ENCODE measurements around the gene CDH23.

CDH23 gene

DNA sequence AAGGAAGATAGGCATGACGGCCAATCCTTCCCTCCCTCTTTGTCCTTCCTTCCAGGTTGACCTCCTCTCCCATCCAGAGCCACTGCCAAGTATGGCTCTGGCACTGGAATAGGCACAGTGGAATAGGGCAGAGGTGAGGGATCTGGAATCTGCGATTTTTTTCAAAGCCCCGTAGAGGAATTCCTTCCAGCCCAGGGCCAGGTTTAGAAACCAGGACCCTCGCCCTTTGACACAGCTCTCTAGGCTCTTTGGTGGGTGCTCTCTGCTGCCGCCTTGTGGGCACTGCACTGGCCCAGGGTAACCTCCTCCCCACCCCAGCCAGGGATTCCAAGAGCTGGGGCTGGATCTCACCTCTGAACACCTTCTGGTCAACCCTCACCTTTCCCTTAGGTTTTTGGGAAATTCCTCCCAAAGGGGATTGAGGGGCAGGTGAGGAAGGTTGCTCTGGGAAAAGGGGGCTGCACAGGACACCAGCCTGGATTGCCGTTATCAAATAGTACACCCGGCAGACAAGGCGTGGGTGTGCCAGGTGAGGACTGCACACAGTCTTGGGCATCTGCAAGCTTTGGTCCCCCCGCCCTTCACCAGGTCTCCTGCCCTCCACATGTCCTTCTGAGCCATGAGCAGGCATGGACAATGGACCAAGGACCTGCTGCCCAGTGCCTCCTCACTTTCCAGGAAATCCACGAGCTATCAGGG is 300.1 kb downstream of the CDH23 start:
- DNase-seq, result peak; percentile 73

DNA sequence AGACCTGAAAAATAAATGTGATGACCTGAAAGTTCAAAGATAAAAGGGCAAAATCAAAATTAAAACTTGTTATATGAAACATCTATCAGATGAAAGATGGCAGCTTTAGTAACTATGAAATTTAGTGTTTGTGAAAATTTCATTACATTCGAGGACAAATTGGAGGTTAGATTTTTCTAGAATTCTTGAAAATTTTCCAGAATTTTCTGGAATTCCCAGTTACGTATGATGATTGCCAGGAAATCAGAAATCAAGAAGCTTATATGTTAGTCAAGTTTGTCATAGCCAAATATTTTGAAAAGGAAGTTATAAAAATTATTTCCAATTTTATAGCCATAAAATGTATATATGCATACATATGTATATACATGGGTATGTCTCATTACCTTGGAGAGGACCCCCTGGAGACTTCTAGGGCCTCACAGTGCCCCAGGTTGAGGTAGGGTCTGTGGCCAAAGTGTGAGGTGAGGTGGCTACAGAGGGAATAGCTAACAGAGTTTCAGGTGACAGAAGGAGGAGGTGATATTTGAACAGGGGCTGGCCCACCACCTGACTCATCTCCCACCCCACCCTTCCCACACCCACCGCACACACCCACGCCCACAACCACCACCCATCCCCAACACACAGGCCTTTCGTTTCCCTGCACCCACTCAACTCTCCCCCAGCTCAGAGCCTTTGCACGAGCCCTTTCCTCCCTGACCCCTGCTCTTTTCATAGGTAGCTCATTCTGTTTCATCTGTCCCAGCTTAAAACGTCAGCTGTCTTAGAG is 301.4 kb downstream of the CDH23 start:
- peak; percentile 73 for DNase-seq

DNA sequence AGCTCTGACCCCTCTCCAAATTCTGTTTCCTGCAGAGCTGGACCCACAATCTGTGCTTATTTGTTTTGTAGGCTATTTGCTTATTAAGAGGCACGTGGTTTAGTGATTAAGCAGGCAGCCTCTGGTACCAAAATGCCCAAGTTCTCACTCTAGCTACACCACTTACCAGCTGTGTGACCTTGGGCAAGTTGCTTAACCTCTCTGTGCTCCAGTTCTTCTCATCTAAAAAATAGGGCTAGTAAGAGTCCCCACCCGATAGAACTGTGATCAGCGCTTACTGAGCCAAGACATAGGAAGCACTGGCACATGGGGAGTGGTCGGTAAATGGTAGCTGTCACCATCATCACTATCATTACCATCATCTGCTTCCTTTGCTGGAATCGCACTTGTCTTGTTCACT is 302.0 kb downstream of the CDH23 start:
- DNase-seq, result no peak

DNA sequence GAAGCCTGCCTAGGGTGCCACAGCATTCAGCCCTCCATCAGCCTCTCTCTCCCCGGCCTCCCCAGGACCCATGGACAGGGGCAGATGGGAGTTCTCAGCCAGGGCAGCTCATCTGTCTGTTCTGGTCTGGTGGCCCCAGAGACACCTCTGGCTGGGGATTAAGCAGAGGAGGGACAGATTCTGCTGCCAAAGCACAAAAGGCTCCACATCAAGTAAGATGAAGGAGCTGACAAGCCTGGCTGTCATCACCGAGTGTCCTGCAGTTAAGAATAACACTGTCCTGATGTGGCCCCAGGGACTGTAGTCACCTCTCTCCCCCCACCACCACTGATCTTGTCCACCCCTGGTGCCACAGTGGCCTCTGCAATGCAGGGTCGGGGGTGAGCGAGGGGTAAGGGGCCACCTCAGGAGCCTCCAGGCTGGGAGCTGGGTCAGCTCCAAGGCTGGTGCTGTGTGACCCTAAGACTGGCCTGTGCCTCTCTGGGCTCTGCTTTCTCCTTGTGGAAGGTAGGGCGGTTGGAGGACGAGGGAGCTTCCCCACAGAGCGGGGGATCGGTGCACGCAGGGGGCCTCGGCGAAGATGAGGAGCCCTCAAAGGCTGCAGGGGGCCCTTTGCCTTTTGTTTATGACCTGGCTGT is 304.1 kb downstream of the CDH23 start:
- no peak for DNase-seq

DNA sequence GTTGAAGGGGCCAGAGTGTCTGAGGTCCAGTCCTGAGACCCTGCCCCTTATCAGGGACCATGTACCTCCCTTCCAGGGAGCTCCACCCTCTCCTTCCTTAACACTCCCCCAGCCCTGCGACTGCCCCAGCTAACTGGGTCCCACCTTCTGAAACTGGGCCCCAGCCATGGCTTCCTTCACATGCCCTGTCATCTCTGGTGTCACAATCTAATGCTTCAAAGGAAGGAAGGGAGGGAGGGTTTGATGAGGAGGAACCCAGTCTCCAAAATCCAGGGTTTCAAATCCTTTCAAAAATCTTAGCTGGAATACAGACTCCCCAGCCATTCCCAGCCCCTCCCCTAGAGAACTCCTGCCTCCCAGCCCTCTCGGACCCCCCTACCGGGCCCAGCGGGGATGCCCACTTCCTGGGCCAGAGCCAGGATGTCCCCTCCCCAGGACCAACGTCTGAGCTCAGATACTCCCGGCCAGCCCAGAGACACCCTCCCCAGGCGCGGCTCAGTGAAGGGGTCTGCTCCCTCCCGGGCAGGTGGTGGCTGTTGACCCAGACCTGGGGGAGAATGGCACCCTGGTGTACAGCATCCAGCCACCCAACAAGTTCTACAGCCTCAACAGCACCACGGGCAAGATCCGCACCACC is 304.9 kb downstream of the CDH23 start:
- DNase-seq, result no peak

DNA sequence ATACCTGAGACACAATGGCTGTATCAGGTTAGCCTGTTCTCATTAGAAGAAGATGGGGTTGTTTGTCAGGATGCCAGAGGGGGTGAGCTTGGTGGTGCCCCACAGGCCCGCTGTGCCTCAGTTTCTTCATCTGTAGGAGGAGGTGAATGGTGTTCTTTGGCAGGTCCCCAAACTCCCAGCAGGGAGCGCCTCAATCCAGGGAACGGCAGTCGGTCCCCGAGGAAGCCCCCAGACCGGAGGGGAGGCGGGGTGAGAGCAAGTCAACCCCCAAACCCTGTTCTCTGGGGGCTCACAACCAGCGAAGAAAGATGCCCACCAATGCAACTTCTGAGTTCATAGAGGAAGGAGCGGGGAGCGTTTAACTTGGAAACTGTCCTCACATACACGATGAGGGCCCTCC is 306.9 kb downstream of the CDH23 start:
- no peak for DNase-seq

DNA sequence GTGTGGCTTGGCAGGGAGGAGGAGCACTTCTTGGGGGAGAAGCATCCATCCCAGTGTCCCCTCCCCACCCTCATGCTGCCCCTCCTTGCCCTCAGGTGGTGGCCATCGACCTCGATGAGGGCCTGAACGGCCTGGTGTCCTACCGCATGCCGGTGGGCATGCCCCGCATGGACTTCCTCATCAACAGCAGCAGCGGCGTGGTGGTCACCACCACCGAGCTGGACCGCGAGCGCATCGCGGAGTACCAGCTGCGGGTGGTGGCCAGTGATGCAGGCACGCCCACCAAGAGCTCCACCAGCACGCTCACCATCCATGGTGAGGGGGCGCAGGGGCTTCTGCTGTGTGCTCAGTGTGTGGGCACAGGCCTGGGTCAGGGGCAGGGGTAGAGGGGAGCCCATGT is 308.1 kb downstream of the CDH23 start:
- no peak for DNase-seq

DNA sequence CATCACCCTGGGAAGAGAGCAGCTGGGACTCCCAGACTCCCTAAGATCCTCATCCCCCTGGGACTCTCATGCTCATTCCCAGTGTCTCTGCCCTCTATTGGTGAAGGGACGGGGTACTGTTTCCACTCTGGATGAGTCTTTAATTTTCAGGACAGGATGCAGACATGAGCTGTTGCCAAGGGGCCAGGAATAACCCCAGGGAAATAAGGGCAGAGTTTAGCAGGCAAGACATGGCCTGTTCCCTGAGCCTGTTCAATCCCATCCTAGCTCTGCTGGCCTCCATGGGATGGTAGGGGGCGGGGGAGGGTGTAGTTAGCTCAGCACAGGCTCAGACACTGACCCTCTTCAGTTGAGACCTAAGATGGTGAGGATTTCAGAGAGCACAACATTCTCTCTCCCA is 308.9 kb downstream of the CDH23 start:
- no peak for DNase-seq

DNA sequence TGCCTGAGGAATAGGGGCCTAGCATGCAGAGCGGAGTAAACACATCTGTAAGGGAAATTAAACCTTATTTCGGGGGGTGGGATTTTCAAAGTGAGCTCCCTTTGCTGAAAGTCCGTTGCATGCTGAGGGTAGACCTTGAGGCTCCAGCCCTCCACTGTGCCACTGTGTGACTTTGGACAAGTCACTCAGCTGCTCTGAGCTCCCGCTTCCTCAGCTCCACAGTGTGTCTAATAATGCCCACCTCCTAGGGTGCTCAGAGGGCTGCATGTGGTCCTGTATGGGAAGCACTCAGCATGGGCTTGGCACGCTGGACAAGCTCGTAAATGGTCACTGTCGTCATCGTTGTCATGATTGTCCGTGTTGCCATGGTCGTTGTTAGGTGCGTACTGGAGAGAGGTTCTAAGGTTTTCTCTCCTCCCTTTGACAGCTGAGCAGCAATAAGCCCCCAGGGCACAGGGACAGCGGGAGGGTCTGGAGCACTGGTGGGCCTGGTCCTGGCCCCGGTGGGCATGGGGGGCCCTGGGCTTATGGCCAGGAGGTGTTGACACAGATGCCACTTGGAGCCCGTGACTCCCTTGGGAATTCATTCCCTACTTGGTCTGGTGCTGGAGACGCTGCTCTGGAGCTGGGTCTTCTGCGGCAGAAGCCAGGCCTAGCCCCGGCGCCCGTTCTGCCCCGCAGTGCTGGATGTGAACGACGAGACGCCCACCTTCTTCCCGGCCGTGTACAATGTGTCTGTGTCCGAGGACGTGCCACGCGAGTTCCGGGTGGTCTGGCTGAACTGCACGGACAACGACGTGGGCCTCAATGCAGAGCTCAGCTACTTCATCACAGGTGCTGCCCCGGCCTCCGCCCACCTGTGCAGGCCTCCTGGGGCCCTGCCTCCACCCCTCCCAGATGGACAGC is 309.7 kb downstream of the CDH23 start:
- no peak for DNase-seq

DNA sequence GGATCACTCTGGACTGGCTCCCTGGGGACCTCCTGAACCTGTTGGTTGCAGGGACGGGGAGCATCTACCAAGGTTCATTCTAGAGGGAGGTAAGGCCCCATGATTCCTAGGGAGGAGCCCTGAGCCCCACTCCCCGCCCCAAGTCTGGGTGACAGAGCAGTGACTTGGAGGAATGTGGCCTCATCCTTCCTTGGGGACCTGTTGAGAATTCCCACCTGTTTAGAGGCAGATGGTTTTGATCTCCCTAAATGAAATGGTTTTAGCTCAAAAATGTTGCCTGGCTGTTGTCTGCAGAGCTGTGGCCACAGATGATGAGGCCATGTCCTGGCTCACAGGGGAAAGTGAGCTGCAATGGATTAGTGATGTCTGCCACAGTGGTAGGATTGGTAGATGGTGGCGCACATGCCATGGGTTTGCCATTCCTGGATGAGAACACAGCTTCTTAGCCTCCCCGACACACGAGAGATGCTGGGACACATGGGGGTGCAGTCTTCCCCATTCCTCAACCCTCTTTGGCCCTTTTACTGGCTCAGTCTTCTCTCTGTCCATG is 310.6 kb downstream of the CDH23 start:
- DNase-seq, result no peak

DNA sequence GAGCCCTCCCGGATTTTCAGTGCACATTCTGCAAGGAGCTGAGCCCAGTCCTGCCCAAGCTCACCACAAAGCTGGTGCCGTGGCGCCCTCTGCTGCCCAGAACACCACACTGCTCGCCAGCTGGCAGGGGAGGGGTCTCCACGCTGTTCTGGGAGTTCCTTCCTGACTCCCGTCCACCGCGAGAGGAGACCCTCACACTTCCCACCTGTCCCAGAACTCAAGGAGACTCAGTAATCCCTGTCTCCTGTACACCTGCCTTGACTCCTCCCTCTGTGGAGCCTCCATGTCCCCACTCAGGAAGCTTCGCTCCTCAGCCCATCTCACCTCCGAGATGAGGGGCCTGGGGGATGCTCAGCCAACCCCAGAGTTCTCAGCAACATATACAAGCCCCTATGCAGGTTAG is 311.6 kb downstream of the CDH23 start:
- DNase-seq, result peak; percentile 73

DNA sequence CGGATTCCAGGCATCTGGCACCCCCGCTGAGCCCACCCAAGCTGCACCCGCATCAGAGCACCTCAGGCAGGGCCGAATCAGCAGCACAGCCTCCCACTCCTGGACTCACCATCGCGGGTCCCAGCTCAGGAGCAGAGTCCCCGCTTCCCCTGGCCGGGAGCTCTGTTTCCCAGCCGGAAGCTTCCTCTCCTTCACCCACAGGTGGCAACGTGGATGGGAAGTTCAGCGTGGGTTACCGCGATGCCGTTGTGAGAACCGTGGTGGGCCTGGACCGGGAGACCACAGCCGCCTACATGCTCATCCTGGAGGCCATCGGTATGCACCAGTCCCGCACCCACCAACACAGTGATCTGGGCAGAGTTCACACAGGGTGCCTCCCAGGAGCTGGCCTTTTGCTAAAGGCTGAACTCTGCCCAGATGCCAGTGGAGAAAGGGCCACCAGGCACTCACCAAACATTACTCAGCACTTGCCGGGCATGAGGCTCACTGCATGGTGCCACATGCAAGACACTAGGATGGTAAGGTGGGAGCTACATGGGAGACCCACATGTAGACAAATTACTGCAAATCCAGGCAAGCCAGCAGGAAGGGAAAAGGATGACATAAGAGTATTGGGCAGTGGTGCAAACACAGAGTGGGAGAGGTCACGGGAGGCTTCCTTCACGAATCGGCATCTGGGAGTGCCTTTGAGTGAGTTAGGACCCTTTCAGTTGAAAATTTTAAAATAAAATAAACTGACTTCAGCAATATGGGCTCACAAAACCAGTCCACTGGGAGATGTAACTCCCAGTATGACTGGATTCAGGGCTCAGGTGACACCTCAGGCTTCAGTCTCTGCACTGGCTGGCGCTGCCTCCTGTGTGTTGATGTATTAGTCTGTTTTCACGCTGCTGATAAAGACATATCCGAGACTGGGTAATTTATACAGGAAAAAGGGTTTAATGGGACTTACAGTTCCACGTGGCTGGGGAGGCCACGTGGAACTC is 312.5 kb downstream of the CDH23 start:
- DNase-seq, result no peak

DNA sequence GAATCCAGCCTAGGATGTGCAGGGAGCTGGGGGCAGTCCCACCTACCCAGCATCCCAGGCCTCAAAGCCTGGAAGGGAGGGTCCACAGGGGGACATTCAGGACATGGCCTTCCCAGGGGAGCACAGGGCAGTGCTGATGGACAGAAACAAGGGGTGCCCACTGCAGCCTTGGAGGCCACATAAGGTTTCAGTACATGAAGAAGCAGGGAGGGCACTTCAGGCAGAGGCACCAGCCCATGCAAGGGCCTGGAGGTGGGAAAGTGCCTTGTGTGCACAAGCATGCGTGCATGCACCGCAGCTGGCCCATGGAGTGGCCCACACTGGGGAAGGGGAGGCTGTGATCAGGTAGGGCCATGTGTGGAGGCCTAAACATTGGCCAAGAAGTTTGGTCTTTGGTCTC is 313.8 kb downstream of the CDH23 start:
- no peak for DNase-seq

DNA sequence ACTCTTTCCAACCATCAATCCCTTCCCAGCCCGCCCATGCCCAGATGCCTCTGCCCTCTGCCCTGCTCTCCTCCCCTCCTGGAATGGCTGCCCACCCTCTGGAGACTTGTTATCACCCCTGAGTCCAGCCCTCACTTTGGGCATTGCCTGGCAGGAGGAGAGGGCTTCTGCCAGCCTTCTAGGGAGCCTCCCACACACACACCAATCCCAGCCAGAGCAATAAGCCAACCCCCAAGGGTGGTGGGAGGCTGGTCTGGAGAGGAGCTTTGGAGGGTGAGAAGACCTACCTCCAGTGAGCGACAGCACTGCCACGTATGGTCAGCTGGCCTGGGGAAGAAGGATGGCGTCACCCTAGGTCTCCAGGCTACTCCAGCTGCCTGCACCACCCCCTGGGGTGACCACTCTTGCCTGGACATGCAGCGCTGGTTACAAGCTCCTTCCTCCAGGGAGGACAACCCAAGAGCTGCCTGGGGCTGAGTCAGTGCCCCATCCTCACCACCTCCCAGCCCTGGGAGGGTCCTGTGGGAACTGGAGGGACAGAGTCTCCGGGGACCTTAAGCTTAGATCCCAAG is 314.4 kb downstream of the CDH23 start:
- no peak for DNase-seq

DNA sequence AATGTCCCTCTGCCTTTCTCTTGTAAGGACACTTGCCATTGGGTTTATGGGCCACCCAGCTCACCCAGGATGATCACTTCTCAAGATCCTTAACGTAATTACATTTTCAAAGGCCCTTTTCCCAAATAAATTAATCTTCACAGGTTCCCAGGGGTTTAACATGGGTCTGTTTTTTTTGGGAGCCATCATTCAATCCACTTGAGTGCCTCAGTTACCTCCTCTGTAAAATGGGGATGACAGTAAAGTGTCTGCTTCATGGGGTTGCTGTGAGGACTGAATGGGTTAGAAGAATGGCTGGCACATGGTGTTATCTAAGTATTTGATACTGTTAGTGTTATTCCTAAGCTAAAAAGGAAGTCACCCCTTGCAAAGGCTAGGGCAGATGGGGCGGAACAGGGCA is 315.4 kb downstream of the CDH23 start:
- DNase-seq, result no peak

DNA sequence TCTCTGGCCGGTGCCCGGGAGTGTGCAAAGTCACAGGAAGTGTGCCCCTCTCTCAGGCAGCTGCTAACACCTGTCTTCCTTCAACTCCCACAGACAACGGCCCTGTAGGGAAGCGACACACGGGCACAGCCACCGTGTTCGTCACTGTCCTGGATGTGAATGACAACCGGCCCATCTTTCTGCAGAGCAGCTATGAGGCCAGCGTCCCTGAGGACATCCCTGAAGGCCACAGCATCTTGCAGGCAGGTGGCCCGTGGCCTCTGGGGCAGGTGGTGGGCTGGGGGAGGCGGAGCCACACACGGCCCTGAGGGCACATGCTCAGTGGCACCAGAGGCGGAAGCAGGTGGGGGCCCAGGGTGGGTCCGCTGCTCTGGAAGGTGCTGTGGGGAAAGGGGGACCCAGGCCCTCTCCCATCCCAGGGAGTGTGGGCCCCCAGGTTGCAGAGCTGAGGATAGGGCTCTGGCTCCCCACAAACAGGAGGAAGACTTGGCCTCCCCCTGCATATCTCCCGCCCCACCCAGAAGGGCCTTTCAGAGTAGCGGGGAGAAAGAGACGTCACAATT is 315.9 kb downstream of the CDH23 start:
- DNase-seq, result no peak

DNA sequence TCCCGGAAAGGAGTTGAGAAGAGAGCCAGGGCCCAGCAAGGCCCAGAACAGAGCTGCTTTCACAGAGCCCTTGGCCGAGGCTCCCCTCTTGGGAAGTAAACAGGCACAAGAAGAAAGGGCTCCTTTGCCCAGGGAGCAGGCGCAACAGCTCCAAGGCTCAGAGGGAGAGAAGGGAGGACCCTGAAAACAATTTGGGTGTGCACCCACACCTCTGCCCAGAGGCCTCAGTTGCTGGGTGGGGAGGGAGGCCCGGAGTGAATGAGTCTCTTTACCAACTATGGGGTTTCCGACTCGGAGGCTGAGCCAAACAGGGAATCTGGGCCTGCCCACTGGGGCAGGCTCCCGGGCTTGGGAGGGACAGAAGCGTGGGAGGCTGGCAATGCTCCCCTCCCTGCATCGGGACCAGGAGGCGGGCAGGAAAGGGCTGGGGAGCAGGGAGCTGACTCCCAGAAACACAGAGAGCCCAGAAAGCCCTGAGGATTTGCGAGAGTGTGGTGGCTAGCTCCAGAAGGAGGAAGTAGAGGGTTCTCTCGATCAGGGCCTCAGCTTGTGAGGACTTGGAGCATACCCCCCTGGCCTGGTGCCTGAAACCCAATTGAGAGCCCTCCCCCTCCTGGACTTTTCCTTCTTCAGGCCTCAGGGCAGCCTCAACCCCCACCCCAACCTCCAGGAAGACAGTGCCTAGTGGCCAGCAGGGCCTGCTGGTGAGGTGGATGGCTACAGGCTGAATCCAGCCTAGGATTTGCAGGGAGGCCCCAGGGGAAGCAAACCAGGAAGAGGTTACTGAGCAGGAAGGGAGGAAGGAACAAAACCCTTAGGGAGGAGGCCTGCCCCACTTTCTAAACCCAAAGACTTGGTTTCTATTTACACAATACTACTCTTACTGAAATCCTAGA is 316.7 kb downstream of the CDH23 start:
- DNase-seq, result no peak

DNA sequence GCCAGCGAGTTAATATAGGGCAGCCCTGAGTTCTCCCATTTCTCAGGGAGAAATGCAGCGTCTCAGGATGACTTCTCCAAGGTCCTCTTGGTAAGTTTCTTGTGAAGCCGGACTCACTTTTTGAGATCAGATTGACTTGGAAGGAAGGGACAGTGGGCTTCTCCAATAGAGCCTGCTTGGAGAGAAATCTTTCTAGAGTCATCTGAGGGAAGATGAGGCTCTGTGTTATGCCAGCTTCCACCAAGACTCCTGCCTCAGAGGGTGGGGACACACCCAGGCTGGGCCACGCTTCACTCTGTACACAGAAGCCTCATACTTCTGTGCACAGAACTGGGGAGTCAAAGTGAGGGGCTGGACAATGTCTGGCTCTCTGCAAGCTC is 317.3 kb downstream of the CDH23 start:
- no peak for DNase-seq

DNA sequence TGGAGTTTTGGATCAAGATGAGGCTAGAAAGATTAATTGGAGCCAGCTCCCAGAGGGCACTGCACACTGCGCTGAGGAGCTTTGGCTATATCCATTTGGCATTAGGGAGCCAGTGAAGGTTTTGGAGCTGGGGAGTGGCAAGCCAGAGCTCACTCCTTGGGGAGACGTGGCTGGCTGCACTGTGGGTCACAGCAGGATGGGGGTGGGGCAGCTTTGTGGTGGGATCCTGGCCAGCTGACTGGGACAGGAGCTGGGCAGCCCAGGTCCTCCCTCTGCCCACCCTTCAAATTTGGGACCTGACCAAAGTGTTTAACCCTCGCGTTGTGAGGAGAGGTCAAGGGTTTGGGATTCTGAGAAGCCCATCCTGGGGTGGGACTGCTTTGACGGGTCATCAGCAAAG is 317.9 kb downstream of the CDH23 start:
- no peak for DNase-seq

Data from activated CD8-positive, alpha-beta memory T cell treated with anti-CD3 and anti-CD28 coated beads, Interleukin-2, amount 50 U/mL, for 4 hours (primary cell).